AML-193 (cell line): ENCODE data around the gene METTL26.

Source experiments
- DNase-seq, 2 experiments: peaks; one replicate each; lab custom pipeline; 2025; lab: John Stamatoyannopoulos, UW

Gene METTL26

GRCh38 chr16:636206-637080 lies at the start of gene METTL26:
METTL26 (minus strand) TSS chr16:636305; CDS start chr16:636290, 15 bp downstream.
- DNase-seq = peak; percentile 85 to 88

- no peak for DNase-seq
These were observed 49.0 kb upstream of the METTL26 start for GRCh38 chr16:684961-685696.

- DNase-seq = peak; percentile 72 to 87
These were observed 48.1 kb upstream of the METTL26 start, which contains the start of gene JMJD8 for GRCh38 chr16:684071-684794. JMJD8 (minus strand) TSS chr16:684334; CDS start chr16:684319, 15 bp downstream.

- DNase-seq = no peak
These were observed 47.4 kb upstream of the METTL26 start for GRCh38 chr16:683396-684070.

- DNase-seq = no peak
These were observed 46.6 kb upstream of the METTL26 start for GRCh38 chr16:682493-683395.

- DNase-seq = no peak
These were observed 45.8 kb upstream of the METTL26 start for GRCh38 chr16:681746-682427.

- peak; percentile 16 to 19 for DNase-seq
These were observed 45.1 kb upstream of the METTL26 start for GRCh38 chr16:680967-681745.

GRCh38 chr16:680625-680945 lies 44.5 kb upstream of the METTL26 start:
- DNase-seq = no peak

GRCh38 chr16:679814-680624 lies 43.9 kb upstream of the METTL26 start, which contains the start of gene STUB1:
STUB1 (plus strand) TSS chr16:680410; CDS start chr16:680526, 116 bp downstream.
- peak; percentile 65 to 69 for DNase-seq

- peak; percentile 32 to 48 for DNase-seq
These were observed 43.0 kb upstream of the METTL26 start for GRCh38 chr16:678858-679813.

GRCh38 chr16:678209-678857 lies 42.2 kb upstream of the METTL26 start:
- DNase-seq = no peak

- no peak for DNase-seq
These were observed 41.4 kb upstream of the METTL26 start for GRCh38 chr16:677316-678190.

GRCh38 chr16:676913-677312 lies 40.8 kb upstream of the METTL26 start:
- no peak for DNase-seq

- DNase-seq = no peak
These were observed 40.4 kb upstream of the METTL26 start for GRCh38 chr16:676565-676902.

- no peak for DNase-seq
These were observed 39.9 kb upstream of the METTL26 start for GRCh38 chr16:675884-676564.
